Activated naive CD4-positive, alpha-beta T cell (primary cell): ENCODE data around the gene CCM2.

Experiments used
- DNase-seq, 4 experiments: peaks; one replicate each; lab custom pipeline; 2025; lab: John Stamatoyannopoulos, UW

CCM2 gene

DNA sequence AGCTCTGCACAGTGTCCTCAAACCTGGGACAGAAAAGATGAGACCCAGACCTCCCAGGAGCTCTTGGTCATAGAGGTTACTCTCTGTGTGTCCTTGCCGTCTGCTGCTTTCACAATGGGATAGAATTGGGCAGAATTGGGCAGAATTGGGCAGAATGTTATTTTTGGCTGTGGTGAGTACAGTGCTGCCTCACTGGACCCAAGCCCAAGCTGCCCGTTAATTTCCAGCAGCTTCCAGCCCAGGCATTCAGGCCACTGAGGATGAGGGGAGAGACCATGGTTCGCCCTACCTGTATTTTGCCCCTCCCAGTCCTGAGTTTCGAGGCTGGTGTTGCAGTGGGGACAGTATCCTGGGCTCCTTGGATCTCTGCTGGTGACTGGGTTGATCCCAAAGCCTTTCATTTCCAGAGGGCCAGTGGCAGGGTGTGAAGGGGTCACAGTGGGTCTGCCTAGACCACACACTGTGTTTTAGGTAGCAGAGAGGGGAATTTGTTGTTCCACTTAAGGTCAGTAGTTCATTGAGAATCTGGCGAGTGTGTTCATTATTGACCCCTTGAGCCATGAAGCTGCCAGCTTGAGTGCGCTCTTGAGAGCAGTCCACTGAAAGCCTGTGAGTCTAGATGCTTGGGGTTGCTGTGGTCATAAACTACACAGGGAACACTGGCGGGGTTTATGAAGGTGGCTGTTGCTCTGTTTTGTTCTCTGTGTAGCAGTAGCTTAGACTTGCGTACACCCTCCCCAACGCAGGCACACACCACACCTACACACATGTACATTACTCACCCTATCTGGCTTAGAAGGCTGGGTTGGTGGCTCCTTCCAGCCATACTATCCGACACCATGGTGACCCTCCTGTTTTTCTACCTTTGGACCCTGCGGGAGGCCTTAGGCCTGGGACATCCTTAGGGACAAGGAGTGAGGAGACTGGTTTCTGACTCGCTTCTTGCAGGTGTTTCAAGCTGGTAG is 65.3 kb downstream of the CCM2 start:
- no peak for DNase-seq

DNA sequence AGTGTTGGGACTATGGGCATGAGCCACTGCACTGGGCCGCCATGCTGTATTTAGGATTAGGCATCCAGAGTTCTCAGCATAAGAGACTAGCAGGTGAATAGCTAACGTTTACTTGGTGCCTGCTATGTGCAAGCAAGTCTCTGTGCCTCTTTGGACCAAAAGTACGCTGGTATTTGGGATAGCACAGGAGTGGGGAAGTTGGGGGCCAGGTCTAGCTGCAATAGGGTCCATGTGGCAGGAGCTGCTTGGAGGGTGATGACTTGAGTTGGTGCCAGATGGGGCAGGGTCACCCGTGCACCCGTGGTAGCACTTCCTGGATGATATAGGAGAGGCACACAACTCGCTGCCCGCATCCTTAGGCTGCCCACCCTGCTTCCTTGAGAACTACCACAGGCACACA is 66.4 kb downstream of the CCM2 start:
- no peak for DNase-seq

- no peak for DNase-seq
These were observed 67.6 kb downstream of the CCM2 start for GRCh38 chr7:45067582-45067981.

DNA sequence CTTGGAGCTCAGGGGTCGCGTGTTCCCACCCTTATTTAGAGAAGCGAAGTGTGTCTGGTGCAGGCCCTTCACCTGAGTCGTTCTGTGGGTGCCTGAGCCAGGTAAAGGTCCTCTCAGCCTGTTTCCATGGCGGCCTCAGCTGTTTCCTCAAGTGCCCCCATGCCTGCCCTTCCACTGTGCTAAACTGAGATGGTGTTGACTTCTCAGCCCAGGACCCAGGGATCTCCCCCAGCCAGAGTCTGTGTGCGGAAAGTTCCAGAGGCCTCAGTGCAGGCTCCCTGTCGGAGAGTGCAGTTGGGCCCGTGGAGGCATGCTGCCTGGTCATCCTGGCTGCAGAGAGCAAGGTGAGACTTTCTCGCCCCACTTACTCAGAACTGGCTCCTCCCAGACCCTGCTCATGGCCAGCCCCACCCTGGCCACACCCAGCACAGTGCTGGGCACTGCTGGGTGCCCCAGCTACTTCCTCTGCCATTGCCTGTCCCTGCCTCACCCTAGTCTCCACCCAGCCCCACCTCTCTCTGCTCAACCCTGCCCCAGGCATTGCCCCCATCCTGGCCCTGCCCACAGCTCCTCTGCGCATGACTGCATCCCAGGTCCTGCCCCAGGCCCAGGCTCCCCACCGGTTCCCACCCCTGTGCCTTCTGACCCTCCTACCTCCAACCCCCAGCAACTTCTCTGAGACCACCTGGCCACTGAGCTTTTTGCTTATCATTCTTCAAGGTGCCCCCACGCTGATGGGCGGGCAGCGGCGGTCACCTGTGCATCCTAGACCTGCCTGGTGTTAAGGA is 68.4 kb downstream of the CCM2 start:
- DNase-seq = no peak

DNA sequence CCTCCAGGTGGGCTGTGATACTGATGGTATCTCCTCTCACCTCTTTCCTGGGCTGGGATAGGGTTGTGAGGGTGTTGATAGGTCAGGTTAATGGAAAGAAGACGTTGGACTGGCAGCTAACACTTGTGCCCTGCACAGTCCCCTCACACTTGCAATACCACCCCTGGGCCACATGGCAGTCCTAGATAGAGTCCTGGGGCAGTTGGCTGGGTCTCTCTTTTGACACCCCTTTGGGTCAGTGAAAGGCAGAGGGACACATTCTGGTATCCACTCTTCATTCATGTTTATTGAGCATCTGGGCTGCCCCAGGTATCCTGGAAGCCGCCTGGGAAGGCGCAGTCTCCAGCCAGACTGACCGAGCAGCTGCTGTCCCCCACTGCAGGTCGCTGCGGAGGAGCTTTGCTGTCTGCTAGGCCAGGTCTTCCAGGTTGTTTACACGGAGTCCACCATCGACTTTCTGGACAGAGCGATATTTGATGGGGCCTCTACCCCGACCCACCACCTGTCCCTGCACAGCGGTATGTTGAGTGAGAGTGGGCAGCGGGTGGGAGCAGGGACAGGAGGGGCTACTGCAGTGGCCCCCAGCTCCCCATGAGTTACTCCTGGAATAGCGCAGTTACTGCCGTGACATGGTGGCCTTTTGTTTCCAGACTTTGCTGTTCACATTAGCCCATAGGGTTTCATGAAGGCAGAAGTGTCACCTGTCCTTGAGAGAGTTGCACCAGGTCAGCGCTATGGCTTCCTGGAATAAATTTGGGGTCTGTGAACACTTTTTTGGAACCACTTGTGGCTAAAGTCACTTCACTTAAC is 69.6 kb downstream of the CCM2 start:
- DNase-seq = no peak

GRCh38 chr7:45070254-45070642 is 70.2 kb downstream of the CCM2 start:
- DNase-seq = no peak

- no peak for DNase-seq
These were observed 71.5 kb downstream of the CCM2 start for GRCh38 chr7:45071528-45071927.

DNA sequence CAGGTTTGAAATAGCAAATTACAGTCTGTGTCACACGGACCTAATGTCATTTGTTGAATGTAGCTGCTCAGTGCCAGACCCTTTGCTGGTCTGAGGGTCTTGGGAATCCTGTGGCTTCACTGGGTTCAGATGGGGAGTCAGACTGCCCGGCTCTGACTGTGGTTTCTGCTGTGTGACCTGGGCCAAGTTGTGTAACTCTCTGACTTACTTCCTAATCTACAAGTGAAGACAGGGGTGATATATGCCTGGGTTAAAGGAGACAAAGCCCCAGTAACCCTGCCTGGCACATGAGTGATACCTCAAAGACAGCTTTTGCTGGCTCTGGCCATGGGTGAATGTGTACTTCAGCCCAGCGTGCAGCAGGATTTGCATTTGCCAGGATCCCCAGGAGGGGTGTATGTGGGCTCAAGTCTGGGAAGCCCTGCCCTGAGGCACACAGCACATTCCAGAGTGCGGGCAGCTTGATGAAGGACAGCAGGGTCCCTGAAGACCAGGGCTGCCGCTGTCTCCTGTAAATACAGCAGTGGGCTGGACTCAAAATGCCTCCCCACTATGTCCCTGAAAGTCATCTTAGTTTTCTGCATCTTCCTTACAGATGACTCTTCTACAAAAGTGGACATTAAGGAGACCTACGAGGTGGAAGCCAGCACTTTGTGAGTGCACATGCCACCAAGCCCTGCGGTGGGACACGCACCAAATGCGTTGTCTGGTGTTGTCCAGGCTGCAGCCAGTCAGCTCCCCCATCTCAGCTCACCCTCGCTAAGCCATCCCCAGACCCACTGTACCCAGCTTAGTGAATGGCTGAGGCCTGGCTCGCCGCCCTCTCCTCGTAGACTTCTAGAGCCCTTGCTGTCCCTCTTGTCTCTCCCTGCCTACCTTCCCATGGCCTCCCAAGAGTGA is 72.4 kb downstream of the CCM2 start:
- DNase-seq = no peak

DNA sequence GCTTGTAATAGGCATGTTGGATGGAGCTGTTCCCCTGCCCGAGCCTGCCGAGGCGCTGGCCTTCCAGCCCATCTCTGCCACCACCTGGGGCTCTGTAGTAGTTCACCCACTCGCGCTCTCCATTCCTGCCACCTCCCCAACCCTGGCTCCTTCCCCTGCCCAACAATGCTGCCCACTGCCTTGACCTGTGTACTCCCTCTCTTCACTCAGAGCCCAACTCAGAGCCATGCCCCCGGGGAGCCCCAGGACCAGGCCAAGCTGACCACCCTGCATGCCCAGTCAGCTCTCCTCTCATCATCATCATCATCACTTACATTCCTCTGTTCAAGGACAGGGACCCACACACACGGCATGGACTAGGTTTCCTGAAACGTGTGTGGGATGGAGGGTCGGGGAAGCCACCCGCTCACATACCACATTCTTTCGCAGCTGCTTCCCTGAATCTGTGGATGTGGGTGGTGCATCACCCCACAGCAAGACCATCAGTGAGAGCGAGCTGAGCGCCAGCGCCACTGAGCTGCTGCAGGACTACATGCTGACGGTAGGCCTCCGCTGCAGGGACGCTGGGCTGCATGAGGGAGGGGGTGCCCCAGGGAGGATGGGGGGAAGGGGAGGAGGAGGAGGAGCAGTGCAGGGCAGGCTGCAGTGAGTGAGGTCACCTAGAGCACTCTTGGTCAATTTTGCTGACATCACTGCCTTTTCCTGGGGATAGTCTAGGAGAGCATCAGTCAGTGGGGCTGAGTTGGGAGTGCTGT is 73.2 kb downstream of the CCM2 start:
- no peak for DNase-seq

DNA sequence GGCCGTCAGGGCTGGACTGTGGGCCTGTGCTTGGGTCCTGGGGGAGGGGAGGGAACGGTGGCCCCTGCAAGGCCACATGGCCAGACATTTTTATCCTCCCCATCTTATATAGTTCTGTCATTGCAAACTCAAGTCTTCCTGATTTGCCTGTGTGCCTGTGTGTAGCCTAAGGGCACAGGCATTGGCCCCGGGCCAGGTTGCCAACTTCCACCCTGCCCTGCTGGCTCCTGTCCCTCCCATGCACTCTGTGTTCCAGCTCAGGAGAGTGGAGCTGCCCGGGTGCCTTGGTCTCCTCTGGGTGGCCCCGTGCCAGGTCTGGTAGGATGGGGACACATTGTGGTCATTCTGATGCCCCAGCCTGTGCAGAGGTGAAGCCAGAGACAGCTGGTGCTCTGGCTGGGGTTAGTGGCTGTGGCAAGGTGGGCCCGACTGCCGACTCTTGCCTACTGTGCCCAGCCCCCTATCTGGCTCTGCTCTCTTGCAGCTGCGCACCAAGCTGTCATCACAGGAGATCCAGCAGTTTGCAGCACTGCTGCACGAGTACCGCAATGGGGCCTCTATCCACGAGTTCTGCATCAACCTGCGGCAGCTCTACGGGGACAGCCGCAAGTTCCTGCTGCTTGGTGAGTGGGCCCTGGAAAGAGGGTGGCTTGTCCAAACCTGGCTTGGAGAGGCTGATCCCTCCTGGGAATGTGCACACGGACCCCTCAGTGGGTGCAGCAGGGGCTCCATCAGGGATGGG is 74.0 kb downstream of the CCM2 start:
- DNase-seq = no peak

- DNase-seq = no peak
These were observed 74.7 kb downstream of the CCM2 start for GRCh38 chr7:45074528-45075354.

- no peak for DNase-seq
These were observed 75.3 kb downstream of the CCM2 start for GRCh38 chr7:45075355-45075644.

DNA sequence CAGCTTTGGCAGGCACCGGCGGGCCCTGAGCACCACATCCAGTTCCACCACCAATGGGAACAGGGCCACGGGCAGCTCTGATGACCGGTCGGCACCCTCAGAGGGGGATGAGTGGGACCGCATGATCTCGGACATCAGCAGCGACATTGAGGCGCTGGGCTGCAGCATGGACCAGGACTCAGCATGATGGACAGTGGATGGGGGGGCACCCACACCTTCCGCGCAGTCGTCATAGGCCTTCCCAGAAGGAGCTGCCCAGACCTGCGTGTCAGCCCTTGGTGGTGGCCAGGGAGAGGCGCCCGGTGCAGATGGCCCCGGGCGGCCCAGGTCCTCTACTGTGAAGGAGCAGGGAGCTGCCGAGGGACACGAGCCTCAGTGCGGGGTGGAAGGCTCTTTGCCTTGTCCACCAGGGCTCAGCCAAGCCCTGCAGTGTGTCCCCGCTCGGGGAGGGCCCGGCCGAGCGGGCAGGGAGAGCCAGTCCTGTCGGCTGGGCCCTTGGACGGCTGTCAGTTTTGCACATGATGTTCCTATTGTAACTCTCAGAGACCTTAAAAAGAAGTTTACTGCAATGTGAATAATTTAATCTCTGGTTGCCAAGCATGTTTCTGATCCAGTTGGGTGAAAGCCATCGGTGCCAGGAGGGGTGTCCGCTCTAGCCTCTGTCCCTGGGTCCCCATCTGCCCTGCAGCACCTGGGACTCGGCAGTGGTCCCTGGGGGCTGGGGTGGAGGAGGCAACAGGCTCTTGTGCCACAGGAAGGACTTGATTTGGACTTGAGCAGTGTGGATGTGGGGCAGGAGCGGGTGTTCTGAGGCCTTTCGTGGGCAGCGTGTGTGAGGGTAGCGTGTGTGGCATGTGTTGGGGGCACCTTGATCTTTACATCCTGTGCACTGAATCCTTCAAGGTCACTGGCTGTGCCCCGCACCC is 76.1 kb downstream of the CCM2 start:
- no peak for DNase-seq

GRCh38 chr7:45076946-45077345 is 76.9 kb downstream of the CCM2 start:
- no peak for DNase-seq

GRCh38 chr7:45077579-45077978 is 77.6 kb downstream of the CCM2 start:
- DNase-seq = no peak

DNA sequence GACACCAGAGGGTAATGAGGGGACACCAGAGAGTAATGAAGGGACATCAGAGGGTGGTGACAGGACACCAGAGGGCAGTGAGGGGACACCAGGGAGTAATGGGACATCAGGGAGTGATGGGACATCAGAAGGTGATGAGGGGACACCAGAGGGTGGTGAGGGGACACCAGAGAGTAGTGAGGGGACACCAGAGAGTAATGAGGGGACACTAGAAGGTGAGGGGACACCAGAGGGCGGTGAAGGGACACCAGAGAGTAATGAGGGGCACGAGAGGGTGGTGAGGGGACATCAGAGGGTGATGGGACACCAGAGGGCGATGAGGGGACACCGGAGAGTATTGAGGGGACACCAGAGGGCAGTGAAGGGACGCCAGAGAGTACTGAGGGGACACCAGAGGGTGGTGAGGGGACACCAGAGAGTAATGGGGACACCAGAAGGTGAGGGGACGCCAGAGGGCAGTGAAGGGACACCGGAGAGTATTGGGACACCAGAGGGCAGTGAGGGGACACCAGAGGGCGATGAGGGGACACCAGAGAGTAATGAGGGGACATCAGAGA is 78.2 kb downstream of the CCM2 start:
- DNase-seq = no peak

DNA sequence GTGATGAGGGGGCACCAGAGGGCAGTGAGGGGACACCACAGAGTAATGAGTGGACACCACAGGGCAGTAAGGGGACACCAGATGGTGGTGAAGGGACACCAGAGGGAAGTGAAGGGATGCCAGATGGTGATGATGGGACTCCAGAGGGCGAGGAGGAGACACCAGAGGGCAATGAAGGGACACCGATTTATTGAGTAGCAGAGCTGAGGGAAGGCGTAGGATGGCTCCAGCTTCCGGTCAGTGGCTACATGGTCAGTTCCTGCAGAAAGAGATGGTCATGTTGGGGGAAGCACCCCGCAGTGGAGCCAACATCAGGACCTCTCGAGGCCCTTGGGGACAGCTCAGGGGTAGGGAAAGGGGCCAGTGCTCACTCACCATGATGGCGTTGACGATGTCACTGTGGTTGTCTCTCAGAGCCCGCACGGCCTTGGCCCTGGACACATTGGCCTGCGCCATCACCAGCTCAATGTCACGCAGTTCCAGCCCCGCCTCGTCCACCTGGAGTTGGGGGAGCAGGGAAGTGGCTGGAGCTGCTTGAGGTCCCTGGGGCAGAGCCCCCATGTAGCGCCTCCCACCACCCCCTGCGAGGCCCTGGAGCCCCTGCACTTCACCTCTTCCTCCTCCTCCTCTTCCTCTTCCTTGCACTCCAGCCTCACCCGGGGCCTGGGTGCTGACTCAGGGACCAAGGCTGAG is 80.4 kb downstream of the CCM2 start:
- DNase-seq = no peak
